ENCODE measurements around the gene ZNF606. TPM values are rescaled to one million over a fixed set of nuclear protein-coding genes. Genes with fewer than 3 reads are reported as not detected.

ZNF606 gene
- total RNA-seq, 6 experiments from 2014 or later, result 3.1 to 7.1 (median 5.0) TPM

- DNase-seq, result no peak
- 97% methylated on average over 3 of the region's 3 CpGs for WGBS (ENCODE audit: insufficient coverage, low coverage, low lambda C conversion rate, missing lambda C conversion rate)
- no peaks in the 10 kb centered on the region for H3K27me3 ChIP-seq
- H3K36me3 ChIP-seq, result peaks cover 0 to 15% (median 4%) of the 10 kb centered on the region in 4 donors
- intact Hi-C loops (cut with DNase I), result no loop called here
- H3K4me3 ChIP-seq, result no peak overlapping the region
- H3K27ac ChIP-seq, result no peak overlapping the region
- no peak for ATAC-seq
- H3K4me1 ChIP-seq, result peaks cover 0 to 1% (median 0%) of the 10 kb centered on the region in 4 donors
- TF ChIP-seq CTCF (IDR thresholded peaks at IDR 0.05) (no peak), POLR2A (IDR thresholded peaks at IDR 0.05) (no peak)
- peaks cover 0 to 15% (median 4%) of the 10 kb centered on the region in 4 donors for H3K9me3 ChIP-seq
Measured at GRCh38 chr19:57941593-57941992, 61.0 kb downstream of the ZNF606 start.

GRCh38 chr19:57935731-57936130, 66.9 kb downstream of the ZNF606 start:
- Histone ChIP-seq H3K36me3 (no peaks in the 10 kb centered on the region), H3K27ac (no peak overlapping the region), H3K4me1 (no peaks in the 10 kb centered on the region), H3K4me3 (no peak overlapping the region), H3K27me3 (no peaks in the 10 kb centered on the region), H3K9me3 (peaks cover 0 to 11% (median under 1%) of the 10 kb centered on the region in 4 donors)
- ATAC-seq, result no peak
- 85% methylated on average over 12 of the region's 12 CpGs for WGBS (ENCODE audit: insufficient coverage, low coverage, low lambda C conversion rate, missing lambda C conversion rate)
- no peak for DNase-seq
- TF ChIP-seq POLR2A (IDR thresholded peaks at IDR 0.05) (no peak), CTCF (IDR thresholded peaks at IDR 0.05) (no peak)
- intact Hi-C loops (cut with DNase I), result no loop called here

GRCh38 chr19:57934820-57935665, 67.6 kb downstream of the ZNF606 start, which contains the start of gene ZNF418:
Gene ZNF418, minus strand, starts transcription at chr19:57935402. Its CDS starts 1,580 bp downstream, at chr19:57933822.
- intact Hi-C loops (cut with DNase I), result no loop called here

GRCh38 chr19:57927587-57927986, 75.0 kb downstream of the ZNF606 start:
- TF ChIP-seq POLR2A (IDR thresholded peaks at IDR 0.05) (no peak), CTCF (IDR thresholded peaks at IDR 0.05) (no peak)
- peaks cover 0 to 19% (median 9%) of the 10 kb centered on the region in 4 donors for H3K36me3 ChIP-seq

More at GRCh38 chr19:57934820-57935665, 67.6 kb downstream of the ZNF606 start, which contains the start of gene ZNF418:
- Histone ChIP-seq H3K36me3 (peaks cover 0 to 1% (median 0%) of the 10 kb centered on the region in 4 donors), H3K27me3 (no peaks in the 10 kb centered on the region), H3K4me1 (no peaks in the 10 kb centered on the region), H3K9me3 (peaks cover 0 to 7% (median under 1%) of the 10 kb centered on the region in 4 donors), H3K27ac (peak within 1 kb of the TSS in 1 of 3 donors; percentile 29), H3K4me3 (peak within 1 kb of the TSS; percentile 54 to 78 (median 66))
- ATAC-seq (peak; percentile 98 to 100 (median 100)), DNase-seq (peak; percentile 29 to 77 (median 66))
- WGBS (ENCODE audit: insufficient coverage, low coverage, low lambda C conversion rate, missing lambda C conversion rate), result 4% methylated on average over 28 of the region's 54 CpGs
- TF ChIP-seq POLR2A (IDR thresholded peaks at IDR 0.05) (no peak), CTCF (IDR thresholded peaks at IDR 0.05) (no peak)

More at GRCh38 chr19:57927587-57927986, 75.0 kb downstream of the ZNF606 start:
- ATAC-seq, result no peak
- DNase-seq, result no peak
- Histone ChIP-seq H3K9me3 (peaks cover 0 to 27% (median 2%) of the 10 kb centered on the region in 4 donors), H3K4me3 (no peak overlapping the region), H3K4me1 (no peaks in the 10 kb centered on the region), H3K27me3 (no peaks in the 10 kb centered on the region), H3K27ac (no peak overlapping the region)
- intact Hi-C loops (cut with DNase I), result no loop called here
- WGBS (ENCODE audit: insufficient coverage, low coverage, low lambda C conversion rate, missing lambda C conversion rate), result 100% methylated on average over 2 of the region's 4 CpGs

Other genes starting within 250 kb of the ZNF606 start
- 1 to 10 TPM; 4.0 to 8.4 (median 5.9) TPM for gene ZNF586, start 233.1 kb downstream of the ZNF606 start, total RNA-seq
- 1 to 10 TPM; 2.6 to 9.0 (median 4.9) TPM for gene ZNF552, start 187.9 kb downstream of the ZNF606 start, total RNA-seq
- gene ZNF587B, start 172.5 kb downstream of the ZNF606 start, total RNA-seq, result 10 to 100 TPM in 3 of 6 experiments, 1 to 10 TPM in 3; 7.2 to 13.1 (median 10.4) TPM
- gene ZNF587, start 153.0 kb downstream of the ZNF606 start, total RNA-seq, result 10 to 100 TPM in 5 of 6 experiments, 1 to 10 TPM in 1; 5.2 to 20.2 (median 12.6) TPM
- 10 to 100 TPM in 3 of 6 experiments, 1 to 10 TPM in 3; 5.1 to 11.7 (median 8.7) TPM for gene ZNF814, start 113.8 kb downstream of the ZNF606 start, total RNA-seq
- 10 to 100 TPM in 3 of 6 experiments, 1 to 10 TPM in 3; 4.1 to 12.6 (median 7.8) TPM for gene ZNF417, start 86.2 kb downstream of the ZNF606 start, total RNA-seq
- gene ZNF418, start 67.4 kb downstream of the ZNF606 start, total RNA-seq, result 1 to 10 TPM; 1.0 to 3.7 (median 2.4) TPM
- gene ZNF256, start 55.1 kb downstream of the ZNF606 start, total RNA-seq, result 1 to 10 TPM in 2 of 6 experiments, under 1 TPM in 4; 0.50 to 1.6 (median 0.75) TPM
- gene C19orf18, start 28.3 kb downstream of the ZNF606 start, total RNA-seq, result under 1 TPM in 3 of 6 experiments, not detected in 3; 0.24 to 0.88 (median 0.39) TPM
- gene ZSCAN1, start 31.2 kb upstream of the ZNF606 start, total RNA-seq, result not detected
- gene ZNF135, start 56.5 kb upstream of the ZNF606 start, total RNA-seq, result under 1 TPM; 0.12 to 0.71 (median 0.32) TPM
- 10 to 100 TPM in 4 of 6 experiments, 1 to 10 TPM in 2; 6.3 to 17.1 (median 10.7) TPM for gene ZSCAN18, start 95.4 kb upstream of the ZNF606 start, total RNA-seq
- gene ZNF329, start 148.0 kb upstream of the ZNF606 start, total RNA-seq, result 1 to 10 TPM; 2.0 to 7.2 (median 2.9) TPM
- 10 to 100 TPM; 12.7 to 18.5 (median 14.4) TPM for gene ZNF274, start 180.2 kb upstream of the ZNF606 start, total RNA-seq
- gene ZNF544, start 226.1 kb upstream of the ZNF606 start, total RNA-seq, result 10 to 100 TPM in 3 of 6 experiments, 1 to 10 TPM in 3; 6.1 to 16.5 (median 10.7) TPM

All from right lobe of liver (tissue), 6 donors.